Measurements from ENCODE around the gene FRY. TPM values are rescaled to one million over a fixed set of nuclear protein-coding genes. Genes with fewer than 3 reads are reported as not detected.
"Not testable (repeated sequence)": the region's sequence is repeated elsewhere in the genome, so short reads cannot be mapped to it uniquely, and the experiment has no call there.

FRY gene
- 100 to 1,000 TPM in 3 of 4 donors, 10 to 100 TPM in 1; 99.5 to 285 (median 158) TPM for total RNA-seq

- peaks cover 0 to 20% (median 0%) of the 10 kb centered on the region in 3 donors for H3K4me1 ChIP-seq
- no peaks in the 10 kb centered on the region for H3K36me3 ChIP-seq
- no peaks in the 10 kb centered on the region for H3K27me3 ChIP-seq
- peak within 1 kb of the TSS; percentile 34 to 87 (median 85) for H3K27ac ChIP-seq
- peak within 1 kb of the TSS; percentile 59 to 75 for H3K4me3 ChIP-seq
- TF ChIP-seq CTCF (IDR thresholded peaks at IDR 0.05) (peak in 2 of 4 experiments; percentile 11 to 21), EP300 (IDR thresholded peaks at IDR 0.05) (no peak), POLR2A (IDR thresholded peaks at IDR 0.05) (no peak), POLR2AphosphoS5 (IDR thresholded peaks at IDR 0.05) (no peak)
- ATAC-seq: peak; percentile 85
- WGBS, 2 donors (ENCODE audit: low coverage in 1 of 2): 0% methylated on average over 4 to 6 of the region's 59 CpGs
- H3K9me3 ChIP-seq: no peaks in the 10 kb centered on the region
Observed at GRCh38 chr13:32031025-32031814, at the start of gene FRY. FRY (plus strand) TSS chr13:32031774; CDS start chr13:32031796, 22 bp downstream.

GRCh38 chr13:31982124-31982523 is 49.5 kb upstream of the FRY start:
- Histone ChIP-seq H3K4me1 (no peaks in the 10 kb centered on the region), H3K27me3 (no peaks in the 10 kb centered on the region), H3K4me3 (no peak overlapping the region), H3K9me3 (no peaks in the 10 kb centered on the region), H3K27ac (no peak overlapping the region), H3K36me3 (no peaks in the 10 kb centered on the region)
- ATAC-seq: no peak
- TF ChIP-seq EP300 (IDR thresholded peaks at IDR 0.05): no peak
- TF ChIP-seq POLR2A (IDR thresholded peaks at IDR 0.05): no peak
- no peak for TF ChIP-seq POLR2AphosphoS5 (IDR thresholded peaks at IDR 0.05)
- TF ChIP-seq CTCF (IDR thresholded peaks at IDR 0.05): no peak
- 57 to 87% methylated on average over 2 of the region's 2 CpGs for WGBS, 2 donors (ENCODE audit: low coverage in 1 of 2)

GRCh38 chr13:31982540-31982939 is 49.0 kb upstream of the FRY start:
- H3K4me1 ChIP-seq: no peaks in the 10 kb centered on the region
- peak; percentile 66 for ATAC-seq
- H3K9me3 ChIP-seq: no peaks in the 10 kb centered on the region
- 52 to 65% methylated on average over 5 of the region's 5 CpGs for whole genome bisulfite sequencing, 2 donors (ENCODE audit: low coverage in 1 of 2)
- no peak overlapping the region for H3K4me3 ChIP-seq
- no peaks in the 10 kb centered on the region for H3K36me3 ChIP-seq
- H3K27ac ChIP-seq: no peak overlapping the region
- no peak for TF ChIP-seq POLR2AphosphoS5 (IDR thresholded peaks at IDR 0.05)
- TF ChIP-seq EP300 (IDR thresholded peaks at IDR 0.05): no peak
- TF ChIP-seq POLR2A (IDR thresholded peaks at IDR 0.05): no peak
- TF ChIP-seq CTCF (IDR thresholded peaks at IDR 0.05): no peak
- no peaks in the 10 kb centered on the region for H3K27me3 ChIP-seq

GRCh38 chr13:31983696-31984095 is 47.9 kb upstream of the FRY start:
- WGBS, 2 donors (ENCODE audit: low coverage in 1 of 2): 84% methylated on average over 2 of the region's 2 CpGs; no CpG with 5 or more reads in 1 of the 2 donors

GRCh38 chr13:31984388-31984787 is 47.2 kb upstream of the FRY start:
- not testable (repeated sequence) for H3K27me3 ChIP-seq, H3K4me1 ChIP-seq, H3K27ac ChIP-seq, H3K36me3 ChIP-seq, H3K4me3 ChIP-seq, ATAC-seq, H3K9me3 ChIP-seq
- WGBS, 2 donors (ENCODE audit: low coverage in 1 of 2): 100% methylated on average over 2 of the region's 4 CpGs; no CpG with 5 or more reads in 1 of the 2 donors

More at GRCh38 chr13:31983696-31984095, 47.9 kb upstream of the FRY start:
- not testable (repeated sequence) for H3K4me3 ChIP-seq, H3K9me3 ChIP-seq, ATAC-seq, H3K4me1 ChIP-seq, H3K27me3 ChIP-seq, H3K27ac ChIP-seq, H3K36me3 ChIP-seq

Data from gastroesophageal sphincter (tissue), 4 donors.